Peyer's patch (tissue), 4 donors: Measurements from ENCODE around the gene FGD5. TPM values are rescaled to one million over a fixed set of nuclear protein-coding genes. Genes with fewer than 3 reads are reported as not detected.

Experiments used
- DNase-seq, 3 donors: peaks; one replicate each; pipeline ENCODE4 v3.0.0-alpha.2; 2017 to 2019
- H3K27ac ChIP-seq, 4 donors: fragments of 200-600 bp; sonication (generic); one replicate each; pipeline ENCODE4 v1.5.1; 2016 to 2019
- H3K27me3 ChIP-seq, 2 donors: fragments of 200-600 bp; sonication (generic); one replicate each; pipeline ENCODE4 v1.5.1; 2019
- H3K36me3 ChIP-seq, 3 donors: fragments of 200-600 bp; sonication (generic); one replicate each; pipeline ENCODE4 v1.5.1; 2016 to 2019
- H3K4me1 ChIP-seq, 4 donors: fragments of 200-600 bp; sonication (generic); one replicate each; pipeline ENCODE4 v1.5.1; 2016 to 2019
- H3K4me3 ChIP-seq, 4 donors: fragments of 200-600 bp; sonication (generic); 1 replicate in 3 of 4; 2 replicates in 1 of 4; pipeline ENCODE4 v1.5.1; 2016 to 2019; ENCODE audit warnings: mild to moderate bottlenecking in 1 of 4
- H3K9me3 ChIP-seq, 4 donors: fragments of 200-600 bp; sonication (generic); one replicate each; pipeline ENCODE4 v1.5.1; 2016 to 2019; ENCODE audit warnings: mild to moderate bottlenecking in 1 of 4
- CTCF ChIP-seq, 6 experiments: fragments of 450-650 bp in 4 of 6; fragments of 200-600 bp in 2 of 6; sonication (generic) in 1 of 6; IDR thresholded peaks; one replicate each; pipeline ENCODE4 v1.5.1; 2017 to 2019; ENCODE audit warnings: antibody characterized with exemption in 6 of 6, mild to moderate bottlenecking in 3 of 6, moderate library complexity in 1 of 6
- POLR2A ChIP-seq, 2 donors: fragments of 450-650 bp; IDR thresholded peaks; one replicate each; pipeline ENCODE4 v1.5.1; 2017; ENCODE audit warnings: antibody characterized with exemption in 2 of 2, mild to moderate bottlenecking in 2 of 2, moderate library complexity in 2 of 2
- total RNA-seq, 4 donors: library from RNA; depleted of rRNA; stranded (reverse); fragments of >200 nt; gene quantifications; one replicate each; pipeline ENCODE4 v1.1.0, GENCODE V29; 2016

FGD5 gene
- total RNA-seq, 4 donors from 2014 or later = 8.6 to 65.2 (median 18.1) TPM

- Histone ChIP-seq H3K27me3 (no peaks in the 10 kb centered on the region), H3K4me3 (no peak overlapping the region), H3K36me3 (no peaks in the 10 kb centered on the region), H3K9me3 (no peaks in the 10 kb centered on the region), H3K4me1 (no peaks in the 10 kb centered on the region), H3K27ac (no peak overlapping the region)
- no peak for DNase-seq
- TF ChIP-seq CTCF (IDR thresholded peaks at IDR 0.05) (peak in 3 of 6 experiments; percentile 36 to 53 (median 51)), POLR2A (IDR thresholded peaks at IDR 0.05) (no peak)
Measured at GRCh38 chr3:14857506-14857905, 38.7 kb downstream of the FGD5 start.

GRCh38 chr3:14858105-14858504, 39.3 kb downstream of the FGD5 start:
- DNase-seq = no peak
- Histone ChIP-seq H3K9me3 (no peaks in the 10 kb centered on the region), H3K4me3 (no peak overlapping the region), H3K4me1 (no peaks in the 10 kb centered on the region), H3K27ac (no peak overlapping the region), H3K36me3 (no peaks in the 10 kb centered on the region), H3K27me3 (no peaks in the 10 kb centered on the region)
- TF ChIP-seq POLR2A (IDR thresholded peaks at IDR 0.05) (no peak), CTCF (IDR thresholded peaks at IDR 0.05) (no peak)

GRCh38 chr3:14859880-14860279, 41.1 kb downstream of the FGD5 start:
- Histone ChIP-seq H3K36me3 (no peaks in the 10 kb centered on the region), H3K9me3 (no peaks in the 10 kb centered on the region), H3K4me1 (no peaks in the 10 kb centered on the region), H3K4me3 (no peak overlapping the region), H3K27ac (no peak overlapping the region), H3K27me3 (no peaks in the 10 kb centered on the region)
- DNase-seq = no peak
- TF ChIP-seq CTCF (IDR thresholded peaks at IDR 0.05) = no peak

- Histone ChIP-seq H3K27me3 (no peaks in the 10 kb centered on the region), H3K4me3 (no peak overlapping the region), H3K4me1 (no peaks in the 10 kb centered on the region), H3K36me3 (no peaks in the 10 kb centered on the region), H3K27ac (peak overlapping the region in 1 of 4 donors; percentile 37), H3K9me3 (no peaks in the 10 kb centered on the region)
- TF ChIP-seq POLR2A (IDR thresholded peaks at IDR 0.05) (no peak), CTCF (IDR thresholded peaks at IDR 0.05) (no peak)
- no peak for DNase-seq
Measured at GRCh38 chr3:14861031-14861430, 42.3 kb downstream of the FGD5 start.

- TF ChIP-seq POLR2A (IDR thresholded peaks at IDR 0.05) = no peak
- TF ChIP-seq CTCF (IDR thresholded peaks at IDR 0.05) = no peak
- peak overlapping the region in 1 of 4 donors; percentile 37 for H3K27ac ChIP-seq
- H3K4me1 ChIP-seq = no peaks in the 10 kb centered on the region
- no peaks in the 10 kb centered on the region for H3K36me3 ChIP-seq
- no peak overlapping the region for H3K4me3 ChIP-seq
- no peaks in the 10 kb centered on the region for H3K27me3 ChIP-seq
- no peak for DNase-seq
- H3K9me3 ChIP-seq = no peaks in the 10 kb centered on the region
Measured at GRCh38 chr3:14861446-14862302, 42.9 kb downstream of the FGD5 start.
